PC-3 (cell line): ENCODE results near the gene IKZF1. TPM values are rescaled to one million over a fixed set of nuclear protein-coding genes. Genes with fewer than 3 reads are reported as not detected.

Experiments used
- ATAC-seq: fragments of 200-7000 bp; cut with Tn5 transposase; 2 replicates; pipeline ENCODE4 v1.9.1; 2020; ENCODE audit warnings: mild to moderate bottlenecking, moderate library complexity
- BruUV-seq: library from RNA; stranded (reverse); fragments of 400-500 nt; replicated peaks from 2 replicates; lab custom pipeline; 2021; lab: Mats Ljungman, UMichigan
- CTCF ChIA-PET: fragments of 300-600 bp; sonication (Branson Sonifier 250); formaldehyde crosslinking; loops from one replicate; lab custom pipeline; 2022; ENCODE audit warnings: antibody characterized with exemption; lab: Charles Lee
- POLR2A ChIA-PET: fragments of 300-600 bp; sonication (Branson Sonifier 250); formaldehyde crosslinking; loops from one replicate; lab custom pipeline; 2022; ENCODE audit warnings: antibody characterized with exemption; ENCODE audit not compliant: unreplicated experiment; lab: Charles Lee
- DNase-seq: peaks from one replicate; pipeline ENCODE4 v3.0.0-alpha.2; 2015
- H2AFZ ChIP-seq: fragments of 300-600 bp; sonication (generic); 2 replicates; pipeline ENCODE4 v1.6.0; 2016; ENCODE audit warnings: antibody characterized with exemption, low read length
- H3F3A ChIP-seq: fragments of 300-600 bp; sonication (generic); one replicate; pipeline ENCODE4 v1.6.0; 2017; ENCODE audit warnings: antibody characterized with exemption, low read length, control low read depth, mild to moderate bottlenecking; ENCODE audit not compliant: unreplicated experiment
- H3K27ac ChIP-seq: fragments of 300-600 bp; sonication (generic); 2 replicates; pipeline ENCODE4 v1.5.1; 2016; ENCODE audit warnings: mild to moderate bottlenecking, low read length
- H3K27me3 ChIP-seq: fragments of 300-600 bp; sonication (generic); 2 replicates; pipeline ENCODE4 v1.6.1; 2016; ENCODE audit warnings: low read length, mixed read lengths
- H3K36me3 ChIP-seq: fragments of 300-600 bp; sonication (generic); 2 replicates; pipeline ENCODE4 v1.6.1; 2016; ENCODE audit warnings: low read depth, mixed run types, low read length, mixed read lengths
- H3K4me1 ChIP-seq: fragments of 300-600 bp; sonication (generic); 2 replicates; pipeline ENCODE4 v1.5.1; 2016; ENCODE audit warnings: low read length; ENCODE audit not compliant: insufficient read depth
- H3K4me2 ChIP-seq: fragments of 300-600 bp; sonication (generic); 2 replicates; pipeline ENCODE4 v1.6.0; 2016; ENCODE audit warnings: low read length
- H3K4me3 ChIP-seq: fragments of 300-600 bp; sonication (generic); 2 replicates; pipeline ENCODE4 v1.5.1; 2016; ENCODE audit warnings: mild to moderate bottlenecking, low read length, mixed read lengths
- H3K79me2 ChIP-seq: fragments of 300-600 bp; sonication (generic); 2 replicates; pipeline ENCODE4 v1.6.1; 2017; ENCODE audit warnings: low read length, mixed read lengths
- H3K9ac ChIP-seq: fragments of 300-600 bp; sonication (generic); 2 replicates; pipeline ENCODE4 v1.6.0; 2016; ENCODE audit warnings: mild to moderate bottlenecking, low read length
- H3K9me2 ChIP-seq: fragments of 300-600 bp; sonication (generic); replicated peaks from 2 replicates; pipeline ENCODE4 v1.6.1; 2016; ENCODE audit warnings: mixed run types, low read length, mixed read lengths
- H3K9me3 ChIP-seq: fragments of 300-600 bp; sonication (generic); 2 replicates; pipeline ENCODE4 v1.6.1; 2016; ENCODE audit warnings: low read length, mixed read lengths
- H4K20me1 ChIP-seq: fragments of 300-600 bp; sonication (generic); 2 replicates; pipeline ENCODE4 v1.6.1; 2016; ENCODE audit warnings: low read length, mixed read lengths
- CTCF ChIP-seq: fragments of 300-600 bp; sonication (generic); conservative IDR thresholded peaks from 2 replicates; pipeline ENCODE4 v1.5.1; 2017; ENCODE audit warnings: antibody characterized with exemption, low read depth, mild to moderate bottlenecking, low read length
- EZH2 ChIP-seq: fragments of 300-600 bp; sonication (generic); IDR thresholded peaks from one replicate; pipeline ENCODE4 v1.6.1; 2017; ENCODE audit warnings: antibody characterized with exemption, mild to moderate bottlenecking, low read length; ENCODE audit not compliant: unreplicated experiment
- EZH2phosphoT487 ChIP-seq: fragments of 300-600 bp; sonication (generic); IDR thresholded peaks from 2 replicates; pipeline ENCODE4 v1.6.1; 2018; ENCODE audit warnings: mild to moderate bottlenecking, antibody characterized with exemption, low read length, borderline replicate concordance
- intact Hi-C: fragments of 100-400 bp; cut with micrococcal nuclease; formaldehyde crosslinking; loops from 2 replicates; pipeline ENCODE4 v1.9.0; 2023
- total RNA-seq: library from RNA; depleted of rRNA; stranded (reverse); fragments of >200 nt; gene quantifications from 2 replicates; pipeline ENCODE4 v1.2.3, GENCODE V29; 2014

IKZF1 gene
- total RNA-seq, 1 experiment from 2014 or later: not detected

GRCh38 chr7:50300336-50300735, 4.2 kb upstream of the IKZF1 start:
- ATAC-seq: no peak
- no peak for TF ChIP-seq EZH2phosphoT487
- TF ChIP-seq EZH2: no peak
- no peak for TF ChIP-seq CTCF
- Histone ChIP-seq H3K36me3 (no peaks in the 10 kb centered on the region), H3K4me1 (no peaks in the 10 kb centered on the region), H3K4me3 (no peak overlapping the region), H3K9me3 (no peaks in the 10 kb centered on the region), H3K9me2 (no peaks in the 10 kb centered on the region), H3K9ac (no peak overlapping the region), H3F3A (no peaks in the 10 kb centered on the region), H2AFZ (no peak overlapping the region), H4K20me1 (no peaks in the 10 kb centered on the region), H3K79me2 (no peaks in the 10 kb centered on the region), H3K27me3 (peaks cover 57% of the 10 kb centered on the region), H3K4me2 (no peak overlapping the region), H3K27ac (no peak overlapping the region)
- no TSS peak for BruUV-seq
- intact Hi-C loops: no loop called here
- ChIA-PET POLR2A (no interaction called here), CTCF (no interaction called here)
- no peak for DNase-seq

- ATAC-seq: no peak
- DNase-seq: no peak
- TF ChIP-seq EZH2 (no peak), EZH2phosphoT487 (no peak), CTCF (no peak)
- Histone ChIP-seq H3K9me3 (no peaks in the 10 kb centered on the region), H3K79me2 (no peaks in the 10 kb centered on the region), H3K4me2 (no peak overlapping the region), H4K20me1 (no peaks in the 10 kb centered on the region), H3K27ac (no peak overlapping the region), H3F3A (no peaks in the 10 kb centered on the region), H3K9me2 (no peaks in the 10 kb centered on the region), H3K27me3 (peaks cover 57% of the 10 kb centered on the region), H3K4me1 (no peaks in the 10 kb centered on the region), H3K4me3 (no peak overlapping the region), H2AFZ (no peak overlapping the region), H3K36me3 (no peaks in the 10 kb centered on the region), H3K9ac (no peak overlapping the region)
- BruUV-seq: no TSS peak
- intact Hi-C loops: no loop called here
- ChIA-PET POLR2A (no interaction called here), CTCF (no interaction called here)
These were observed 1.8 kb upstream of the IKZF1 start for GRCh38 chr7:50302486-50303334.
